ENCODE measurements around the gene LMOD2. TPM values are rescaled to one million over a fixed set of nuclear protein-coding genes. Genes with fewer than 3 reads are reported as not detected.
A peak's percentile ranks its signal among the peaks of the same experiment; 100 is the strongest.

Gene LMOD2
- total and polyA plus RNA-seq, 9 of the 15 experiments (the other 6 are each of a cell fraction or from before 2014, with no cell fraction given) = 0.04 TPM; not detected in 8

DNA sequence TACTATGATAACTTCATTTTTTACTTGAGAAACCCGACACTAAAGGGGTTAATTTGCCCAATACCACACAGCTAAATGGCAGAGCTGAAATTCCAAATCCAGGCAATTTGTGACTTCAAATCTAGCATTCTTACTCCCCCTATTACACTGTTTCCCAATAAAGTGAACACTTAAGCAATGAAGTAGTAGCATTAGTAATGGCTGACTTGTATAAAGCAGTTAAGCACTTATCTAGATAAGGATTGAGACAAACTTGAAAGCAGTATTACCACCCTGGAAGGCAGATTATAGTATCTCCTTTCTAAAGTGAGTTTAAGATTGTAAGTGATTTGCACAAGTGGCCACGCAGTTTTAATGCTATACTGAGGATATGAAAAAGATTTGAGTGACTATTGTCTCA is 53.9 kb downstream of the LMOD2 start:
- intact Hi-C loops (cut with micrococcal nuclease) = no loop called here
- TF ChIP-seq NR2F6 (CRISPR knock-in tag; IDR thresholded peaks at IDR 0.05) (0 out of 2 replicates have a peak, but pooled peaks have one; percentile 33), ZNF143 (CRISPR knock-in tag; IDR thresholded peaks at IDR 0.05) (no peak), HMGXB4 (CRISPR knock-in tag; IDR thresholded peaks at IDR 0.05) (no peak), USF2 (CRISPR knock-in tag; IDR thresholded peaks at IDR 0.05) (no peak), NR4A1 (CRISPR knock-in tag; IDR thresholded peaks at IDR 0.05) (no peak), NR4A1 (tag; IDR thresholded peaks at IDR 0.05) (no peak), ZC3H11A (IDR thresholded peaks at IDR 0.05; ENCODE audit: low read depth, low read length) (no peak), MCM3 (IDR thresholded peaks at IDR 0.05) (no peak), NR2C2 (CRISPR knock-in tag; IDR thresholded peaks at IDR 0.05) (no peak), NR2C2 (tag; IDR thresholded peaks at IDR 0.05) (no peak), THRA (IDR thresholded peaks at IDR 0.05) (no peak), MED1 (CRISPR knock-in tag; IDR thresholded peaks at IDR 0.05; ENCODE audit: borderline replicate concordance) (no peak), ZNF586 (CRISPR knock-in tag; conservative IDR thresholded peaks at IDR 0.05) (no peak), ZNF75A (CRISPR knock-in tag; IDR thresholded peaks at IDR 0.05) (no peak), IRF9 (tag; IDR thresholded peaks at IDR 0.05) (no peak), PKNOX1 (IDR thresholded peaks at IDR 0.05) (no peak)
- TF ChIP-seq, protein P1, sequence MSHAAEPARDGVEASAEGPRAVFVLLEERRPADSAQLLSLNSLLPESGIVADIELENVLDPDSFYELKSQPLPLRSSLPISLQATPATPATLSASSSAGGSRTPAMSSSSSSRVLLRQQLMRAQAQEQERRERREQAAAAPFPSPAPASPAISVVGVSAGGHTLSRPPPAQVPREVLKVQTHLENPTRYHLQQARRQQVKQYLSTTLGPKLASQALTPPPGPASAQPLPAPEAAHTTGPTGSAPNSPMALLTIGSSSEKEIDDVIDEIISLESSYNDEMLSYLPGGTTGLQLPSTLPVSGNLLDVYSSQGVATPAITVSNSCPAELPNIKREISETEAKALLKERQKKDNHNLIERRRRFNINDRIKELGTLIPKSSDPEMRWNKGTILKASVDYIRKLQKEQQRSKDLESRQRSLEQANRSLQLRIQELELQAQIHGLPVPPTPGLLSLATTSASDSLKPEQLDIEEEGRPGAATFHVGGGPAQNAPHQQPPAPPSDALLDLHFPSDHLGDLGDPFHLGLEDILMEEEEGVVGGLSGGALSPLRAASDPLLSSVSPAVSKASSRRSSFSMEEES (CRISPR knock-in tag; IDR thresholded peaks at IDR 0.05) = no peak

More for the DNA sequence above, 53.9 kb downstream of the LMOD2 start:
- in situ Hi-C loops (cut with MboI) = no loop called here
- 47% methylated on average over 2 of the region's 2 CpGs for WGBS (ENCODE audit: insufficient coverage, low coverage, missing lambda C conversion rate)
- peaks cover 0 to 43% of the 10 kb centered on the region in 2 experiments; a peak in 3 of 5 replicates for H3K4me1 ChIP-seq (replicated peaks in 1 of 2; ENCODE audit: control insufficient read depth in 2 of 2, insufficient read depth in 2 of 2, low read length in 2 of 2)
- no peak overlapping the region for H2AFZ ChIP-seq (ENCODE audit: low read depth, low read length)
- H3K27me3 ChIP-seq (ENCODE audit: control insufficient read depth in 2 of 2, insufficient read depth in 2 of 2, low read length in 2 of 2) = no peaks in the 10 kb centered on the region
- FAIRE-seq (no peak), ATAC-seq (peak; percentile 3; the same call in 2 of the 3 replicates), DNase-seq (ENCODE audit: extremely low read depth in 1 of 4, low spot score in 3 of 4) (no peak)
- peak overlapping the region; percentile 25 for H3K27ac ChIP-seq (ENCODE audit: extremely low read depth, low read depth, low read length)
- CTCF ChIA-PET (ENCODE audit: low intra/inter-chr PET ratio) = no interaction called here
- no peak overlapping the region for H3K4me2 ChIP-seq (ENCODE audit: insufficient read depth, low read length)
- POLR2A ChIA-PET = no interaction called here
- H3K9ac ChIP-seq (ENCODE audit: insufficient read depth in 1 of 2, low read depth in 2 of 2, low read length in 2 of 2) = no peak overlapping the region; a peak in 1 of 4 replicates
- H4K20me1 ChIP-seq (replicated peaks; ENCODE audit: control insufficient read depth, insufficient read depth, low read length) = no peaks in the 10 kb centered on the region
- H3K4me3 ChIP-seq = no peak overlapping the region
- BruUV-seq (replicated peaks) = no TSS peak
- H3K36me3 ChIP-seq (ENCODE audit: control insufficient read depth, insufficient read depth, low read length) = peaks cover 53% of the 10 kb centered on the region
- H3K9me3 ChIP-seq (replicated peaks; ENCODE audit: control insufficient read depth, insufficient read depth, low read depth, low read length) = no peaks in the 10 kb centered on the region
- H3K9me1 ChIP-seq (ENCODE audit: control insufficient read depth, insufficient read depth, low read length) = no peaks in the 10 kb centered on the region
- peaks cover 60% of the 10 kb centered on the region for H3K79me2 ChIP-seq (ENCODE audit: control insufficient read depth, insufficient read depth, low read length)
